ENCODE data around the gene RTN4R. TPM values are rescaled to one million over a fixed set of nuclear protein-coding genes. Genes with fewer than 3 reads are reported as not detected.

The RTN4R gene
- polyA plus RNA-seq, 1 of the 3 experiments (the other 2 are of a cell fraction), result 0.23 TPM

GRCh38 chr22:20224256-20224626 is 43.9 kb downstream of the RTN4R start:
- H3K27me3 ChIP-seq (ENCODE audit: insufficient read depth), result peaks cover 8% of the 10 kb centered on the region; the same call in 1 of the 2 replicates
- no peak overlapping the region for H3K4me2 ChIP-seq
- peaks cover 5% of the 10 kb centered on the region for H3F3A ChIP-seq (replicated peaks; ENCODE audit: insufficient read depth)
- DNase-seq, result no peak
- no peaks in the 10 kb centered on the region for H3K9me2 ChIP-seq
- no peaks in the 10 kb centered on the region for H3K79me2 ChIP-seq (ENCODE audit: insufficient read depth)
- H3K4me1 ChIP-seq (ENCODE audit: control insufficient read depth in 1 of 2, insufficient read depth in 2 of 2, low read depth in 1 of 2, low read length in 1 of 2), result peaks cover 0 to 28% of the 10 kb centered on the region in 2 experiments; a peak in 1 of 4 replicates
- no CpG with 5 or more reads among the region's 3 CpGs for WGBS (ENCODE audit: low lambda C conversion rate)
- no peak overlapping the region for H2AFZ ChIP-seq (ENCODE audit: low read depth)
- H3K9ac ChIP-seq, result no peak overlapping the region
- H3K4me3 ChIP-seq (ENCODE audit: low read depth in 2 of 2, low read length in 1 of 2), result no peak overlapping the region
- H4K20me1 ChIP-seq (ENCODE audit: insufficient read depth), result no peaks in the 10 kb centered on the region
- no peaks in the 10 kb centered on the region for H3K9me3 ChIP-seq
- H3K36me3 ChIP-seq (replicated peaks in 1 of 2; ENCODE audit: control insufficient read depth in 1 of 2, insufficient read depth in 2 of 2, low read length in 1 of 2), result no peaks in the 10 kb centered on the region
- no peak overlapping the region for H3K27ac ChIP-seq (ENCODE audit: low read depth in 2 of 2, low read length in 1 of 2)
- CTCF ChIA-PET, result interaction anchor here (1.3 to 1.5 kb wide), 3 partner anchors 10 to 67 kb away, joined by 3 to 6 read pairs (median 4); no protein-coding TSS in a partner anchor
- POLR2A ChIA-PET, result no interaction called here
- TF ChIP-seq GATA2 (CRISPR knock-in tag; IDR thresholded peaks at IDR 0.05), result no peak
- no peak for TF ChIP-seq TAF1 (IDR thresholded peaks at IDR 0.05; ENCODE audit: borderline replicate concordance, low read depth, low read length)
- no peak for TF ChIP-seq TCF12 (IDR thresholded peaks at IDR 0.05)
- no peak for TF ChIP-seq EP300 (IDR thresholded peaks at IDR 0.05; ENCODE audit: borderline replicate concordance in 1 of 2, low read depth in 1 of 2, low read length in 1 of 2)
- no peak for TF ChIP-seq NRF1 (IDR thresholded peaks at IDR 0.05; ENCODE audit: low read depth, low read length)
- TF ChIP-seq FOXM1 (IDR thresholded peaks at IDR 0.05; ENCODE audit: low read depth), result no peak
- TF ChIP-seq RXRA (IDR thresholded peaks at IDR 0.05; ENCODE audit: borderline replicate concordance, low read depth), result no peak
- no peak for TF ChIP-seq JUND (IDR thresholded peaks at IDR 0.05)
- no peak for TF ChIP-seq PBX3 (IDR thresholded peaks at IDR 0.05)

GRCh38 chr22:20223421-20224255 is 44.5 kb downstream of the RTN4R start:
- CTCF ChIA-PET, result interaction anchor here (1.3 to 1.5 kb wide), 3 partner anchors 10 to 66 kb away, joined by 3 to 6 read pairs (median 4); no protein-coding TSS in a partner anchor
- no peak overlapping the region for H2AFZ ChIP-seq (ENCODE audit: low read depth)
- no peak for DNase-seq
- peaks cover 5% of the 10 kb centered on the region for H3F3A ChIP-seq (replicated peaks; ENCODE audit: insufficient read depth)
- H3K4me2 ChIP-seq, result no peak overlapping the region
- no peaks in the 10 kb centered on the region for H4K20me1 ChIP-seq (ENCODE audit: insufficient read depth)
- no peaks in the 10 kb centered on the region for H3K9me2 ChIP-seq
- no peak overlapping the region for H3K4me3 ChIP-seq (ENCODE audit: low read depth in 2 of 2, low read length in 1 of 2)
- TF ChIP-seq CTCF (IDR thresholded peaks at IDR 0.05) (no peak), JUND (IDR thresholded peaks at IDR 0.05) (no peak), TCF12 (IDR thresholded peaks at IDR 0.05) (no peak)
- POLR2A ChIA-PET, result no interaction called here
- H3K27ac ChIP-seq (ENCODE audit: low read depth in 2 of 2, low read length in 1 of 2), result no peak overlapping the region
- H3K9ac ChIP-seq, result no peak overlapping the region
- WGBS (ENCODE audit: low lambda C conversion rate), result 76% methylated on average over 15 of the region's 29 CpGs
- no peaks in the 10 kb centered on the region for H3K36me3 ChIP-seq (replicated peaks in 1 of 2; ENCODE audit: control insufficient read depth in 1 of 2, insufficient read depth in 2 of 2, low read length in 1 of 2)
- H3K27me3 ChIP-seq (ENCODE audit: insufficient read depth), result peaks cover 2% of the 10 kb centered on the region; the same call in 1 of the 2 replicates
- no peaks in the 10 kb centered on the region for H3K79me2 ChIP-seq (ENCODE audit: insufficient read depth)
- no peaks in the 10 kb centered on the region for H3K9me3 ChIP-seq
- peaks cover 0 to 28% of the 10 kb centered on the region in 2 experiments; a peak in 1 of 4 replicates for H3K4me1 ChIP-seq (ENCODE audit: control insufficient read depth in 1 of 2, insufficient read depth in 2 of 2, low read depth in 1 of 2, low read length in 1 of 2)
